IgD-negative memory B cell (primary cell): ENCODE results near the gene NAE1. TPM values are rescaled to one million over a fixed set of nuclear protein-coding genes. Genes with fewer than 3 reads are reported as not detected.
"Not testable (repeated sequence)": the region's sequence is repeated elsewhere in the genome, so short reads cannot be mapped to it uniquely, and the experiment has no call there.

Experiments
- H3K27ac Mint-ChIP-seq, 3 donors: one replicate each; pipeline ENCODE4 v1.8.0; 2020 to 2022; ENCODE audit warnings: mild to moderate bottlenecking in 3 of 3, mixed read lengths in 3 of 3, moderate library complexity in 1 of 3
- H3K27me3 Mint-ChIP-seq: one replicate; pipeline ENCODE4 v1.8.0; 2021; ENCODE audit warnings: mixed read lengths
- H3K36me3 Mint-ChIP-seq: one replicate; pipeline ENCODE4 v1.8.0; 2020; ENCODE audit warnings: mild to moderate bottlenecking, mixed read lengths
- H3K4me1 Mint-ChIP-seq, 3 donors: one replicate each; pipeline ENCODE4 v1.8.0; 2020 to 2022; ENCODE audit warnings: mixed read lengths in 3 of 3, mild to moderate bottlenecking in 1 of 3
- H3K4me3 Mint-ChIP-seq, 4 donors: one replicate each; pipeline ENCODE4 v1.8.0; 2020 to 2022; ENCODE audit warnings: mild to moderate bottlenecking in 4 of 4, mixed read lengths in 4 of 4, moderate library complexity in 3 of 4
- H3K9me3 Mint-ChIP-seq, 3 donors: one replicate each; pipeline ENCODE4 v1.8.0; 2020 to 2021; ENCODE audit warnings: mixed read lengths in 3 of 3, mild to moderate bottlenecking in 1 of 3
- polyA plus RNA-seq: library from polyadenylated mRNA; unstranded; fragments of 300-500 nt; fragmentation: Illumina TruSeq; gene quantifications from one replicate; pipeline ENCODE4 v1.2.3, GENCODE V29; 2021

NAE1 gene
- 55.5 TPM for polyA plus RNA-seq

GRCh38 chr16:66830422-66831404 lies at the start of gene NAE1:
Gene NAE1, minus strand, starts transcription at chr16:66830976. Its CDS starts 77 bp downstream, at chr16:66830899.
- H3K27ac Mint-ChIP-seq: peak within 1 kb of the TSS; percentile 45 to 73 (median 60)
- peak within 1 kb of the TSS; percentile 78 to 88 (median 82) for H3K4me3 Mint-ChIP-seq
- no peaks in the 10 kb centered on the region for H3K9me3 Mint-ChIP-seq
- H3K4me1 Mint-ChIP-seq: peaks cover 17 to 19% (median 17%) of the 10 kb centered on the region in 3 donors
- no peaks in the 10 kb centered on the region for H3K27me3 Mint-ChIP-seq
- H3K36me3 Mint-ChIP-seq: peaks cover 3% of the 10 kb centered on the region

- H3K27me3 Mint-ChIP-seq: no peaks in the 10 kb centered on the region
- peak overlapping the region in 2 of 4 donors; percentile 46 to 79 for H3K4me3 Mint-ChIP-seq
- peaks cover 0 to 4% (median 3%) of the 10 kb centered on the region in 3 donors for H3K9me3 Mint-ChIP-seq
- H3K36me3 Mint-ChIP-seq: peaks cover 3% of the 10 kb centered on the region
- H3K4me1 Mint-ChIP-seq: peaks cover 13 to 21% (median 13%) of the 10 kb centered on the region in 3 donors
- no peak overlapping the region for H3K27ac Mint-ChIP-seq
Measured at GRCh38 chr16:66878067-66878466, 47.3 kb upstream of the NAE1 start.

DNA sequence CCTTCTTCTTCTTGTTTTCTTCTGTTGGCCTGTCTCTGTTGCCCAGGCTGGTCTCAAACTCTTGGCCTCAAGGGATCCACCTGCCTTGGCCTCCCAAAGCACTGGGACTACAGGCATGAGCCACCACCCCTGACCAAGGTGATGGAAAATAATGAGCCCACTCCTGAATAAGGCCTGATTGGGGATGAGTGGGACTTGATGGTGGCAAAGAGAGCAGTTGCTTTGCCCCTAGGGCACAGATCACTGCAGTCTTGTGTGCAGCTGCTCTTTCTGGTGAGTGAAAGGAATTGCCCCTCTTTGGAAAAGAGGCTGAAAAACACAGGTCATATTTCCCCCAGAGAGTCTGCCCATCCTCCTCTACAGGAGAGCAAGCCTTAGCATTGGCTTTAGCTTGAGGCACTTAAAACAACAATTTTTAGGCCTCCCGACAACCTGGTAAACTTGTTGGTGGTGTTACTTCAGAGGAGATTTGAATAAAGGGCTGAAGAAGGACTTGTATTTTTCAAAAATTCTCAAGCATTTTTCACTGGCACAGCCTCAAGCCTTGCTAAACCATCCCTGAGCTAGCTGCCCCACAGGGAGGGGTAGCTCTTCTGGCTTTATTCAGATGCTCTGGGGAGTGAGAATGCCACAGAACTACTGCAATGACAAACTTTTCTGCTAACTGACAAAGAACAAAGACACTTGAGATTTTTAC lies 43.5 kb upstream of the NAE1 start:
- peak overlapping the region in 3 of 4 donors; percentile 2 to 47 (median 41) for H3K4me3 Mint-ChIP-seq
- H3K27ac Mint-ChIP-seq: peak overlapping the region in 2 of 3 donors; percentile 47 to 60
- no peaks in the 10 kb centered on the region for H3K36me3 Mint-ChIP-seq
- peaks cover 9 to 18% (median 10%) of the 10 kb centered on the region in 3 donors for H3K4me1 Mint-ChIP-seq
- H3K9me3 Mint-ChIP-seq: peaks cover 0 to 4% (median 3%) of the 10 kb centered on the region in 3 donors
- H3K27me3 Mint-ChIP-seq: peaks cover 1% of the 10 kb centered on the region

DNA sequence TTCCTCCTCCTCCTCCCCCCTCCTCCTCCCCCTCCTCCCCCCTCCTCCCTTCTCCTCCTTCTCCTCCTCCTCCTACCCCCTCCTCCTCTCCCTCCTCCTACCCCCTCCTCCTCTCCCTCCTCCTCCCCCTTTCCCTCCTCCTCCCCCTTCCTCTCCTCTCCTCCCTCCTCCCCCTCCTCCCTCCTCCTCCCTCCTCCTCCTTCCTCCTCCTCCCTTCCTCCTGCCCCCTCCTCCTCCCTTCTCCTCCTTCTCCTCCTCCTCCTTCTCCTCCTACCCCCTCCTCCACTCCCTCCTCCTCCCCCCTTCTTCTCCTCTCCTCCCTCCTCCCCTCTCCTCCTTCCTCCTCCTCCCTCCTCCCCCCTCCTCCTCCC lies 42.9 kb upstream of the NAE1 start:
- H3K4me3 Mint-ChIP-seq: no peak overlapping the region
- no peak overlapping the region for H3K27ac Mint-ChIP-seq
- H3K9me3 Mint-ChIP-seq: peaks cover 0 to 4% (median 3%) of the 10 kb centered on the region in 3 donors
- peaks cover 1% of the 10 kb centered on the region for H3K27me3 Mint-ChIP-seq
- peaks cover 9 to 18% (median 10%) of the 10 kb centered on the region in 3 donors for H3K4me1 Mint-ChIP-seq
- H3K36me3 Mint-ChIP-seq: no peaks in the 10 kb centered on the region

- Mint-ChIP-seq H3K9me3 (peaks cover 0 to 4% (median 3%) of the 10 kb centered on the region in 3 donors), H3K27ac (peak overlapping the region in 1 of 3 donors; percentile 76), H3K4me1 (peaks cover 9 to 15% (median 10%) of the 10 kb centered on the region in 3 donors)
Measured at GRCh38 chr16:66872943-66873684, 42.3 kb upstream of the NAE1 start.

DNA sequence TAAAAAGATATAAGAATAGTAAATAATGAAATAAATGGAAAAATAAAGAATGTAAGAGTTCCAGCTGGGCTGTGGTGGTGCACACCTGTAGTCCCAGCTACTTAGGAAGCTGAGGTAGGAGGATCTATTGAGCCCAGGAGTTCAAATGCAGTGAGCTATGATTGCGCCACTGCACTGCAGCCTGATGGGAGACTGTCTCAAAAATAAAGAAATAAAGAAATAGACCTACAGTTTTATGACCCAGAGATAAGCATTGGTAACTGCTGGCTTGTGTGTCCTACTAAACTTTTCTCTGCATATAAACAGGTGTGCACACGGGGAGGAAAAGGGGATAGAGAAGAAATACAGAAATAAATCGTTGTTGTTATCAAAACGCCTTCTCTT lies 41.8 kb upstream of the NAE1 start:
- no peaks in the 10 kb centered on the region for H3K36me3 Mint-ChIP-seq

More at GRCh38 chr16:66872943-66873684, 42.3 kb upstream of the NAE1 start:
- Mint-ChIP-seq H3K36me3 (no peaks in the 10 kb centered on the region), H3K4me3 (peak overlapping the region; percentile 16 to 91 (median 81)), H3K27me3 (peaks cover 1% of the 10 kb centered on the region)

GRCh38 chr16:66871840-66872239 lies 41.1 kb upstream of the NAE1 start:
- Mint-ChIP-seq H3K4me1 (peaks cover 11 to 15% (median 11%) of the 10 kb centered on the region in 3 donors), H3K4me3 (no peak overlapping the region), H3K27me3 (peaks cover 1% of the 10 kb centered on the region), H3K27ac (no peak overlapping the region), H3K9me3 (peaks cover 0 to 4% (median 3%) of the 10 kb centered on the region in 3 donors), H3K36me3 (no peaks in the 10 kb centered on the region)

More for the DNA sequence above, 41.8 kb upstream of the NAE1 start:
- H3K27ac Mint-ChIP-seq: no peak overlapping the region
- H3K4me3 Mint-ChIP-seq: peak overlapping the region; percentile 16 to 91 (median 81)
- peaks cover 1% of the 10 kb centered on the region for H3K27me3 Mint-ChIP-seq
- H3K9me3 Mint-ChIP-seq: peaks cover 0 to 4% (median 3%) of the 10 kb centered on the region in 3 donors
- peaks cover 11 to 15% (median 11%) of the 10 kb centered on the region in 3 donors for H3K4me1 Mint-ChIP-seq

- H3K36me3 Mint-ChIP-seq, H3K27ac Mint-ChIP-seq, H3K4me3 Mint-ChIP-seq, H3K9me3 Mint-ChIP-seq, H3K27me3 Mint-ChIP-seq: not testable (repeated sequence)
- peaks cover 11 to 15% (median 11%) of the 10 kb centered on the region in 3 donors for H3K4me1 Mint-ChIP-seq
Measured at GRCh38 chr16:66871363-66871762, 40.6 kb upstream of the NAE1 start.

- Mint-ChIP-seq H3K36me3 (no peaks in the 10 kb centered on the region), H3K9me3 (no peaks in the 10 kb centered on the region), H3K4me1 (peaks cover 11 to 14% (median 11%) of the 10 kb centered on the region in 3 donors), H3K4me3 (no peak overlapping the region), H3K27ac (no peak overlapping the region), H3K27me3 (peaks cover 1% of the 10 kb centered on the region)
Measured at GRCh38 chr16:66869424-66869823, 38.6 kb upstream of the NAE1 start.

DNA sequence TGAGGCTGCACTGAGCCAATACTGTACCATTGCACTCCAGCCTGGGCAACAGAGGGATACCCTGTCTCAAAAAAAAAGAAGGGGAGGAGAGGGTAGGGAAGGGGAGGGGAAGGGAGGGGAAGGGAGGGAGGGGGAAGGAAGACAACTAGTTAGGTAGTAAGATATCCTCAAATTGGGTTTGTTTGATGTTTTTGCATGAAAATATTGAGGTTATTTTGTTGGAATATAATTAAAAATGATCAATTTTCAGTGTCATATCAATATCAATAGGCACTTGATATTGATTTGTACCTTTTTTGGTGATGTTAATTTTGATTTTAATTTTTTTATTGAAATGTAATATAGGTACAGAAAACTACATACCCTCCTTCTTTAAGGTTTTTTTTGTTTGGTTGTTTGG lies 32.9 kb upstream of the NAE1 start:
- Mint-ChIP-seq H3K27me3 (no peaks in the 10 kb centered on the region), H3K4me3 (no peak overlapping the region), H3K27ac (no peak overlapping the region), H3K36me3 (no peaks in the 10 kb centered on the region), H3K4me1 (peaks cover 0 to 2% (median 1%) of the 10 kb centered on the region in 3 donors), H3K9me3 (no peaks in the 10 kb centered on the region)

GRCh38 chr16:66862023-66862520 lies 31.3 kb upstream of the NAE1 start:
- Mint-ChIP-seq H3K27ac (no peak overlapping the region), H3K36me3 (no peaks in the 10 kb centered on the region), H3K27me3 (no peaks in the 10 kb centered on the region), H3K9me3 (no peaks in the 10 kb centered on the region), H3K4me1 (peaks cover 0 to 3% (median 0%) of the 10 kb centered on the region in 3 donors), H3K4me3 (no peak overlapping the region)

DNA sequence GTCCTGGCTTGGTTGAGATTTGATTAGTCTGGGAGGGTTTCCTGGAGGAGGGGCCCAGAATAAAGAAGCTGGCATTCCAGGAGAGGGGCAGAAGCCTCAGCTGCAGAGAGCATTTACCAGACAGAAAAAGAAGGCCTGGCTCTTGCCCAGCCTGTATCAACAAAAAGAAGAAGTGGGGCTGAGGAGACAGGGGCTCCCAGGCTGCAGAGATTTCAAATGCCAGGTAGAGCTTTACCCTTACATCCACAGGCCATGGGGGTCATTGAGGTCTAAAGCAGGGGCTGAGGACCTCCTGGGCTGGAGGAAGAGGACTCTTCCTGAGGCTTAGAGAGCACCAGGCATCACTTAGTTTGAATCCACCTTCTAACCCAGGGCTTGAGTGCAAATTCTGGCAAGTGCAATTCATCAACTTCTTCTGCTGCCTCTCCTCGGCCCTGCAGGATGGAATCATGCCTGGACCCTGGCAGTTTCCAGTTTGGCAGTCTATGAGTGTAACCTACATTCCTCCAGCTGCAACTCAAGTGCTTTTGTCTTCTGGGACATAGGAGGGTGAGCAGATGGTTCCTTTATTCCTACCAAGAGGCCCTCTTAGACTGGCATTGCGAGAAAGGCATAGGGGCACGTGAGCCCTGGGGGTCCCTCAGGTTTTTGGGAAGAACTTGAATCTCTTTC lies 28.8 kb upstream of the NAE1 start:
- no peak overlapping the region for H3K4me3 Mint-ChIP-seq
- H3K27me3 Mint-ChIP-seq: no peaks in the 10 kb centered on the region
- no peaks in the 10 kb centered on the region for H3K9me3 Mint-ChIP-seq
- peaks cover 0 to 4% (median 0%) of the 10 kb centered on the region in 3 donors for H3K4me1 Mint-ChIP-seq
- H3K36me3 Mint-ChIP-seq: no peaks in the 10 kb centered on the region
- no peak overlapping the region for H3K27ac Mint-ChIP-seq

GRCh38 chr16:66858740-66859396 lies 28.1 kb upstream of the NAE1 start:
- no peak overlapping the region for H3K27ac Mint-ChIP-seq
- peaks cover 1% of the 10 kb centered on the region for H3K36me3 Mint-ChIP-seq
- no peak overlapping the region for H3K4me3 Mint-ChIP-seq
- H3K27me3 Mint-ChIP-seq: no peaks in the 10 kb centered on the region
- peaks cover 0 to 4% (median 0%) of the 10 kb centered on the region in 3 donors for H3K4me1 Mint-ChIP-seq
- H3K9me3 Mint-ChIP-seq: no peaks in the 10 kb centered on the region
